Brain microvascular endothelial cell (primary cell): ENCODE results near the gene CTSL.

Experiments
- DNase-seq: peaks from one replicate; pipeline ENCODE4 v3.0.0-alpha.2; 2020
- H3K27ac ChIP-seq: fragments of 250-450 bp; sonication (Bioruptor Pico); 2 replicates; pipeline ENCODE4 v1.5.1; 2020; ENCODE audit warnings: mild to moderate bottlenecking, moderate library complexity
- H3K27me3 ChIP-seq: fragments of 250-450 bp; sonication (Bioruptor Pico); replicated peaks from 2 replicates; pipeline ENCODE4 v1.5.1; 2020; ENCODE audit warnings: mild to moderate bottlenecking
- H3K36me3 ChIP-seq: fragments of 250-450 bp; sonication (Bioruptor Pico); replicated peaks from 2 replicates; pipeline ENCODE4 v1.5.1; 2020; ENCODE audit warnings: mild to moderate bottlenecking
- H3K4me3 ChIP-seq: 2 replicates; pipeline ENCODE4 v1.5.1; 2011; ENCODE audit warnings: low read depth, mild to moderate bottlenecking, control low read depth, low read length, moderate library complexity
- CTCF ChIP-seq: IDR thresholded peaks from 2 replicates; pipeline ENCODE4 v1.5.1; 2011; ENCODE audit warnings: low read depth, mild to moderate bottlenecking, moderate library complexity, low read length, control low read depth, inconsistent platforms; ENCODE audit errors: missing control alignments
- in situ Hi-C: cut with HindIII; loops from 2 replicates; pipeline ENCODE4 v1.10.0; 2017; ENCODE audit warnings: low sequenced_read_pairs, low pct_ligation_motif_present

The CTSL gene

GRCh38 chr9:87771316-87772006 lies 45.5 kb downstream of the CTSL start:
- in situ Hi-C loops, result no loop called here
- H3K4me3 ChIP-seq, result no peak overlapping the region
- no peaks in the 10 kb centered on the region for H3K36me3 ChIP-seq
- DNase-seq, result no peak
- H3K27ac ChIP-seq, result no peak overlapping the region
- no peaks in the 10 kb centered on the region for H3K27me3 ChIP-seq
- TF ChIP-seq CTCF, result no peak

GRCh38 chr9:87776481-87777379 lies 50.8 kb downstream of the CTSL start:
- no peak for DNase-seq
- in situ Hi-C loops, result no loop called here
- H3K27ac ChIP-seq, result no peak overlapping the region
- TF ChIP-seq CTCF, result no peak
- H3K36me3 ChIP-seq, result no peaks in the 10 kb centered on the region
- no peaks in the 10 kb centered on the region for H3K27me3 ChIP-seq
- no peak overlapping the region for H3K4me3 ChIP-seq

GRCh38 chr9:87778996-87779395 lies 53.1 kb downstream of the CTSL start:
- no peaks in the 10 kb centered on the region for H3K36me3 ChIP-seq

More at GRCh38 chr9:87778996-87779395, 53.1 kb downstream of the CTSL start:
- in situ Hi-C loops, result no loop called here
- no peak for DNase-seq
- TF ChIP-seq CTCF, result no peak
- Histone ChIP-seq H3K27ac (no peak overlapping the region), H3K4me3 (no peak overlapping the region), H3K27me3 (no peaks in the 10 kb centered on the region)
